ENCODE data around the gene VPREB3. TPM values are rescaled to one million over a fixed set of nuclear protein-coding genes. Genes with fewer than 3 reads are reported as not detected.

Gene VPREB3
- total and polyA plus RNA-seq, 8 donors = 1.1 to 8.7 (median 7.8) TPM; not detected in 5

DNA sequence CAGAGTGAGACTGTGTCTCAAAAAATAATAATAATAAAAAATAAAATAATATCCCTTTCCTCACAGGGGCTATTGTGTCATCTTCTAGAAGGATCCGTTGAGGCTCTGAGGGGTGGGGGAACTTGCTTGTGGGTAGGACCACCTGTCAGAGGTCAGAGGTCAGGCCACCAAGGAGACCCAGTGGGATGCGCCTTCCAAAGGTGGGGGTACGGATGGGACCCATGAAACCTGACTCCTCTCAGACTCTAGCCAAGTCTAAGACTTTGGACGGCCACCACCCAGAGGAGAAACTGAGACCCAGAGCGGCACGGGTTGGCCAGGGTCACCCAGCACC is 18.1 kb upstream of the VPREB3 start:
- 10 to 13% (median 12%) methylated on average over 6 of the region's 6 CpGs for WGBS, 5 donors
- intact Hi-C loops (cut with DNase I; ENCODE audit: low total_unique reads) = no loop called here
- TF ChIP-seq POLR2AphosphoS5 (IDR thresholded peaks at IDR 0.05) (no peak), POLR2A (IDR thresholded peaks at IDR 0.05) (no peak), EP300 (IDR thresholded peaks at IDR 0.05) (no peak)
- TF ChIP-seq, protein P1, sequence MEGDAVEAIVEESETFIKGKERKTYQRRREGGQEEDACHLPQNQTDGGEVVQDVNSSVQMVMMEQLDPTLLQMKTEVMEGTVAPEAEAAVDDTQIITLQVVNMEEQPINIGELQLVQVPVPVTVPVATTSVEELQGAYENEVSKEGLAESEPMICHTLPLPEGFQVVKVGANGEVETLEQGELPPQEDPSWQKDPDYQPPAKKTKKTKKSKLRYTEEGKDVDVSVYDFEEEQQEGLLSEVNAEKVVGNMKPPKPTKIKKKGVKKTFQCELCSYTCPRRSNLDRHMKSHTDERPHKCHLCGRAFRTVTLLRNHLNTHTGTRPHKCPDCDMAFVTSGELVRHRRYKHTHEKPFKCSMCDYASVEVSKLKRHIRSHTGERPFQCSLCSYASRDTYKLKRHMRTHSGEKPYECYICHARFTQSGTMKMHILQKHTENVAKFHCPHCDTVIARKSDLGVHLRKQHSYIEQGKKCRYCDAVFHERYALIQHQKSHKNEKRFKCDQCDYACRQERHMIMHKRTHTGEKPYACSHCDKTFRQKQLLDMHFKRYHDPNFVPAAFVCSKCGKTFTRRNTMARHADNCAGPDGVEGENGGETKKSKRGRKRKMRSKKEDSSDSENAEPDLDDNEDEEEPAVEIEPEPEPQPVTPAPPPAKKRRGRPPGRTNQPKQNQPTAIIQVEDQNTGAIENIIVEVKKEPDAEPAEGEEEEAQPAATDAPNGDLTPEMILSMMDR (IDR thresholded peaks at IDR 0.05) = no peak
- H3K4me1 ChIP-seq = peaks cover 42 to 70% (median 64%) of the 10 kb centered on the region in 4 donors
- H3K9me3 ChIP-seq = no peaks in the 10 kb centered on the region
- peaks cover 0 to 5% (median 0%) of the 10 kb centered on the region in 3 donors for H3K27me3 ChIP-seq
- H3K36me3 ChIP-seq = no peaks in the 10 kb centered on the region
- H3K27ac ChIP-seq = peak overlapping the region in 3 of 5 donors; percentile 42 to 70 (median 59)
- no peak for DNase-seq
- H3K4me3 ChIP-seq = peak overlapping the region; percentile 49 to 57 (median 55)

DNA sequence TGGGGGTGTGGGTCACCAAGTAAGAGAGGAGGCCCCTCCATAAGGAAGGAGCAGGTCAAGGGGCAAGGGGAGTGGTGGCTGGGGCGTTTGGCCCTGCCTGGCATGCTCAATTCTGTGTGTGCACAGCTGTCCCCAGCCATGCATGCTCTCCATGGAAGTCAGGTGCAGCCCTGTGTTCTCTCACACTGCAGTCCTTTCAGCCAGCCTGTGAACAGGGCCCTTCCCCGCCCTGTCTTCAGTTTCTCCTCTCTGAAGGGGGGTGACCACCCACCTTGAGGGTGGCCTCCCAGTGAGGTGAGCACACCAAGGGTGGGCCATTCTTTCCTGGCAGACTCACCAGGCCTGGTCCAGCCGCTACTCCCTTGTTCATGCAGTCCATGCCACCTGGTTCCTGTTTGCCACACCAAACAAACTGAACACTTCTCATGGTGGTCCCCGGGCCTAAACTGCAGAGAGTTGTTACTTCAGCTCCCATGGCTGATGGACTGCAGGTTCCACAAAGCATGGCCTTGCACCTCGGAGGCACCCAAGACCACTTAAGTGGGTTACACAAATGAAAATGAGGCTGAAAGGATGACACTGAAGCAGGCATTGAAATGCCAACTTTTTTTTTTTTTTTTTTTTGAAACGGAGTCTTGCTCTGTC is 15.2 kb upstream of the VPREB3 start:
- Histone ChIP-seq H3K4me1 (peaks cover 46 to 91% (median 79%) of the 10 kb centered on the region in 4 donors), H3K27me3 (peaks cover 0 to 5% (median 0%) of the 10 kb centered on the region in 3 donors), H3K36me3 (peaks cover 0 to 16% (median 9%) of the 10 kb centered on the region in 4 donors), H3K27ac (no peak overlapping the region), H3K4me3 (no peak overlapping the region), H3K9me3 (no peaks in the 10 kb centered on the region)
- TF ChIP-seq EP300 (IDR thresholded peaks at IDR 0.05) = no peak
- TF ChIP-seq POLR2A (IDR thresholded peaks at IDR 0.05) = no peak
- TF ChIP-seq, protein P1 (IDR thresholded peaks at IDR 0.05) = no peak
- no peak for TF ChIP-seq POLR2AphosphoS5 (IDR thresholded peaks at IDR 0.05)
- 57 to 85% (median 71%) methylated on average over 5 to 6 of the region's 6 CpGs for WGBS, 5 donors
- intact Hi-C loops (cut with DNase I; ENCODE audit: low total_unique reads) = loop anchor here (5.0 kb wide), 1 partner anchor 78 kb away; no protein-coding TSS in a partner anchor
- no peak for DNase-seq

DNA sequence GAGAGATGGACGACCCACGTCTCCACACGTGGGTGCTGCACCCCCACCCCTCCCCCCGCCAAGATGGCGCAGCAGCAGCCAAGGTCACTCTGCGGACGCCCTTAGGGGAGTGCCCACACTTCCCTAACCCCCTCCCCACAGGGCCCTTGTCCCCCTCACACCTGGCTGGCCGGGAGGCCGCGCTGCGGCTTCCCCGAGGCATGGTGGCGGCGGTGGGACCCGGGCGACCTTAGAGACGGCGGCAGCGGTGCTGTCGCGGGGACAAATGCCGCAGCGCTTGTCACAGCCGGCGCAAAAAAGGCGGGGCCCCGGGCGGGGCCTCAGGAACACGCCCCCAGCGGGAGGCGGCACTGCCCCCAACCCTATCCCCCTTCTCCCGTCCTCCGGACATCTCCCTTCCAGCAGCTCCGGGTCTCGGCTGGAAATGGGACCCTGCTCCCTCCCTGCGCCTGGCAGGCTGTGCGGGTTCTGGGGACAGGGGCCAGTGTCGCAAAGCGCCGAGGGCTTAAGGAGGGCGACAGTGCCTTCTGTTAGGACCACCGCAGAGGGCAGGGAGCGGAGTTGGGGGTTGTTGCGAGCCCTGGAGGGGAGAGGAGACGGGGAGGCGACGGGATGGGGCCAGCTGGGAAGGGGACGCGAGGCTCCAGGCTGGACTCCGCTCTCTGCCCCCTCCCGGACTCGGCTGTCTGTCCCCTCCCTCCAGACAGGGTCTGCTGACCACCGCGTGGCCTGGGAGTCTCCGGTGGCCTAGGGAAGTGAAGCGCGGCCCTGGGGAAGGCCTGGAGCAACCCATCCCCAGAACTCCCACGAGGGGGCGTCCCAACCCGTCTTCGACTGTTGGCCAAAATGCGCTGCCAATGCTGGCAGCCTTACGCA is 13.7 kb upstream of the VPREB3 start, which contains the start of gene CHCHD10:
Gene CHCHD10, minus strand, starts transcription at position 300 of the 876 bp plus-strand sequence. Its CDS starts 98 bp downstream, at position 202.
- Histone ChIP-seq H3K9me3 (no peaks in the 10 kb centered on the region), H3K27me3 (peaks cover 0 to under 1% (median 0%) of the 10 kb centered on the region in 3 donors), H3K4me3 (peak within 1 kb of the TSS; percentile 66 to 87 (median 81)), H3K4me1 (peaks cover 39 to 91% (median 73%) of the 10 kb centered on the region in 4 donors), H3K36me3 (peaks cover 0 to 31% (median 9%) of the 10 kb centered on the region in 4 donors), H3K27ac (peak within 1 kb of the TSS; percentile 82 to 87 (median 86))
- DNase-seq = peak; percentile 85 to 93
- intact Hi-C loops (cut with DNase I; ENCODE audit: low total_unique reads) = loop anchor here (5.0 kb wide), 1 partner anchor 79 kb away; no protein-coding TSS in a partner anchor
- 1 to 2% (median 1%) methylated on average over 33 to 63 of the region's 63 CpGs for whole genome bisulfite sequencing, 5 donors
- peak in 2 of 3 donors; percentile 65 to 85 for TF ChIP-seq POLR2AphosphoS5 (IDR thresholded peaks at IDR 0.05)
- TF ChIP-seq, protein P1 (IDR thresholded peaks at IDR 0.05) = peak in 5 of 7 experiments; percentile 52 to 84 (median 71)
- TF ChIP-seq EP300 (IDR thresholded peaks at IDR 0.05) = no peak
- TF ChIP-seq POLR2A (IDR thresholded peaks at IDR 0.05) = peak in 1 of 4 donors; percentile 47

DNA sequence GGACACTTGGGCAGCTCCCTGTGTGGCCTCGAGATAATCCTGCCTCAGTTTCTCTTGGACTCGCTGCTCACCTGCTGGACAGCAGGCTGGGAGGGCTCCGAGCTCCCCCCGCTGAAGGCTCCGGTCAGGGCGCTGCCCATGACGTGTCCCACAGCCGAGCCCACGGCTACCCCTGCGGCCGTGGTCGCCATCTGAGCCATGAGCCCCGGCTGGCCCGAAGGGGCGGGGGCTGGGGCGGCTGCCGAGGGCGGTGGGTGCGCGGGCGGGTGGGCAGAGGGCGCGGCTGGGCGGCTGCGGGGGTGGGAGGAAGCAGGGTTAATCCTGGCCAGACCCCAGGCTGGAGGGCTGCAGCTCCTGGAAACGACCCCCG is 13.1 kb upstream of the VPREB3 start:
- H3K27me3 ChIP-seq = no peaks in the 10 kb centered on the region
- H3K9me3 ChIP-seq = no peaks in the 10 kb centered on the region
- TF ChIP-seq EP300 (IDR thresholded peaks at IDR 0.05) (no peak), POLR2AphosphoS5 (IDR thresholded peaks at IDR 0.05) (no peak), POLR2A (IDR thresholded peaks at IDR 0.05) (no peak)
- TF ChIP-seq, protein P1 (IDR thresholded peaks at IDR 0.05) = no peak
- peaks cover 37 to 92% (median 73%) of the 10 kb centered on the region in 4 donors for H3K4me1 ChIP-seq
- H3K27ac ChIP-seq = peak overlapping the region; percentile 82 to 87 (median 86)
- peak overlapping the region; percentile 66 to 87 (median 81) for H3K4me3 ChIP-seq
- peaks cover 0 to 31% (median 9%) of the 10 kb centered on the region in 4 donors for H3K36me3 ChIP-seq
- intact Hi-C loops (cut with DNase I; ENCODE audit: low total_unique reads) = loop anchor here (5.0 kb wide), 1 partner anchor 80 kb away; no protein-coding TSS in a partner anchor
- DNase-seq = peak in 1 of 2 donors; percentile 39
- 2 to 26% (median 4%) methylated on average over 6 to 27 of the region's 27 CpGs for WGBS, 5 donors

Measured in stomach (tissue), 9 donors.